SK-N-MC (cell line): ENCODE measurements around the gene KRT3.

Experiments
- FOXP2 ChIP-seq: optimal IDR thresholded peaks from 2 replicates; pipeline ENCODE3; 2011; ENCODE audit warnings: mild to moderate bottlenecking, moderate library complexity; ENCODE audit not compliant: insufficient read depth; ENCODE audit errors: extremely low read length, control extremely low read depth
- POLR2AphosphoS5 ChIP-seq: IDR thresholded peaks from 2 replicates; pipeline ENCODE4 v1.6.1; 2012; ENCODE audit warnings: mild to moderate bottlenecking, low read depth, low read length, borderline replicate concordance

- TF ChIP-seq POLR2AphosphoS5 (no peak), FOXP2 (no peak)
Measured at GRCh38 chr12:52817699-52818238, 21.9 kb upstream of the KRT3 start.
